ENCODE results near the gene LBHD1. TPM values are rescaled to one million over a fixed set of nuclear protein-coding genes. Genes with fewer than 3 reads are reported as not detected.
A peak's percentile ranks its signal among the peaks of the same experiment; 100 is the strongest.

LBHD1 gene
- total RNA-seq, 1 experiment from 2014 or later: 10.4 TPM

GRCh38 chr11:62649486-62649885 is 22.6 kb downstream of the LBHD1 start:
- Histone ChIP-seq H3K9me3 (ENCODE audit: control insufficient read depth, low read depth, low read length) (no peaks in the 10 kb centered on the region), H3K27ac (ENCODE audit: insufficient read length, low read depth, low read length) (no peak overlapping the region), H2BK12ac (ENCODE audit: insufficient read length, low read depth, low read length) (no peak overlapping the region), H4K20me1 (ENCODE audit: control insufficient read depth, insufficient read depth, insufficient read length) (no peaks in the 10 kb centered on the region), H3K9ac (ENCODE audit: extremely low read depth, insufficient read length, low read length) (no peak overlapping the region), H2BK20ac (ENCODE audit: low read depth, low read length, poor library complexity, severe bottlenecking) (no peak overlapping the region), H2BK15ac (ENCODE audit: low read depth, low read length) (no peak overlapping the region), H3K27me3 (ENCODE audit: insufficient read depth, low read length) (no peaks in the 10 kb centered on the region), H4K8ac (replicated peaks; ENCODE audit: insufficient read length, low read depth, low read length) (no peak overlapping the region), H3K56ac (ENCODE audit: insufficient read length, low read depth, low read length) (no peak overlapping the region), H2BK120ac (ENCODE audit: low read depth, low read length, poor library complexity, severe bottlenecking) (no peak overlapping the region), H3K23ac (ENCODE audit: insufficient read length, low read depth, low read length) (no peak overlapping the region), H3K4me2 (ENCODE audit: insufficient read depth, insufficient read length, low read length) (no peak overlapping the region), H3K4me1 (ENCODE audit: insufficient read depth, low read length) (peaks cover 3% of the 10 kb centered on the region; the same call in 1 of the 2 replicates), H3K79me1 (ENCODE audit: insufficient read depth, low read depth, low read length, poor library complexity, severe bottlenecking) (no peaks in the 10 kb centered on the region), H3K23me2 (ENCODE audit: insufficient read length, low read depth, low read length, poor library complexity, severe bottlenecking) (peaks cover 9% of the 10 kb centered on the region), H3T11ph (ENCODE audit: low read length) (no peak overlapping the region), H2AFZ (ENCODE audit: low read length) (no peak overlapping the region), H3K79me2 (ENCODE audit: insufficient read depth, low read length) (peaks cover 9% of the 10 kb centered on the region; the same call in 1 of the 2 replicates), H2AK5ac (ENCODE audit: insufficient read length, low read length) (no peak overlapping the region), H4K91ac (ENCODE audit: insufficient read length, low read depth, low read length) (no peak overlapping the region), H4K5ac (ENCODE audit: insufficient read length, low read depth, low read length) (no peak overlapping the region), H3K14ac (ENCODE audit: insufficient read depth, low read length) (no peak overlapping the region), H3K18ac (ENCODE audit: insufficient read length, low read depth, low read length) (no peak overlapping the region), H2BK5ac (ENCODE audit: insufficient read length, low read length) (no peak overlapping the region), H3K4ac (ENCODE audit: low read depth, low read length) (no peak overlapping the region)
- TF ChIP-seq, protein P1, sequence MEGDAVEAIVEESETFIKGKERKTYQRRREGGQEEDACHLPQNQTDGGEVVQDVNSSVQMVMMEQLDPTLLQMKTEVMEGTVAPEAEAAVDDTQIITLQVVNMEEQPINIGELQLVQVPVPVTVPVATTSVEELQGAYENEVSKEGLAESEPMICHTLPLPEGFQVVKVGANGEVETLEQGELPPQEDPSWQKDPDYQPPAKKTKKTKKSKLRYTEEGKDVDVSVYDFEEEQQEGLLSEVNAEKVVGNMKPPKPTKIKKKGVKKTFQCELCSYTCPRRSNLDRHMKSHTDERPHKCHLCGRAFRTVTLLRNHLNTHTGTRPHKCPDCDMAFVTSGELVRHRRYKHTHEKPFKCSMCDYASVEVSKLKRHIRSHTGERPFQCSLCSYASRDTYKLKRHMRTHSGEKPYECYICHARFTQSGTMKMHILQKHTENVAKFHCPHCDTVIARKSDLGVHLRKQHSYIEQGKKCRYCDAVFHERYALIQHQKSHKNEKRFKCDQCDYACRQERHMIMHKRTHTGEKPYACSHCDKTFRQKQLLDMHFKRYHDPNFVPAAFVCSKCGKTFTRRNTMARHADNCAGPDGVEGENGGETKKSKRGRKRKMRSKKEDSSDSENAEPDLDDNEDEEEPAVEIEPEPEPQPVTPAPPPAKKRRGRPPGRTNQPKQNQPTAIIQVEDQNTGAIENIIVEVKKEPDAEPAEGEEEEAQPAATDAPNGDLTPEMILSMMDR (conservative IDR thresholded peaks at IDR 0.05): no peak
- Mint-ChIP-seq H3K36me3 (ENCODE audit: insufficient read depth in 1 of 3, low read depth in 3 of 3) (peaks cover 11 to 31% (median 18%) of the 10 kb centered on the region in 3 experiments), H3K27me3 (ENCODE audit: low read depth) (no peaks in the 10 kb centered on the region), H3K27ac (peak overlapping the region in 1 of 3 experiments; percentile 76; a peak in 2 of 7 replicates), H3K4me1 (peaks cover 12 to 17% of the 10 kb centered on the region in 2 experiments), H3K4me3 (no peak overlapping the region), H3K9me3 (no peaks in the 10 kb centered on the region)
- no peak for DNase-seq
- no CpG with 5 or more reads among the region's 11 CpGs for WGBS (ENCODE audit: extremely low coverage, insufficient read length, low lambda C conversion rate)

Data from H9 (cell line).